Calu3 (cell line): Measurements from ENCODE around the gene FILIP1L. TPM values are rescaled to one million over a fixed set of nuclear protein-coding genes. Genes with fewer than 3 reads are reported as not detected.

Experiments
- BruUV-seq: library from RNA; stranded (reverse); fragments of 400-500 nt; replicated peaks from 2 replicates; lab custom pipeline; 2021; lab: Mats Ljungman, UMichigan
- CTCF ChIA-PET: fragments of 300-600 bp; sonication (Branson Sonifier 250); formaldehyde crosslinking; loops from one replicate; lab custom pipeline; 2022; ENCODE audit warnings: antibody characterized with exemption; lab: Charles Lee
- DNase-seq: peaks from one replicate; pipeline ENCODE4 v3.0.0; 2022
- H3K27ac Mint-ChIP-seq: one replicate; pipeline ENCODE4 v1.8.0; 2022; ENCODE audit warnings: mixed read lengths; ENCODE audit not compliant: unreplicated experiment
- H3K27me3 Mint-ChIP-seq: one replicate; pipeline ENCODE4 v1.8.0; 2022; ENCODE audit warnings: mixed read lengths; ENCODE audit not compliant: unreplicated experiment
- H3K36me3 Mint-ChIP-seq: one replicate; pipeline ENCODE4 v1.8.0; 2022; ENCODE audit warnings: mild to moderate bottlenecking, moderate library complexity, mixed read lengths; ENCODE audit not compliant: insufficient read depth, unreplicated experiment
- H3K4me1 Mint-ChIP-seq: one replicate; pipeline ENCODE4 v1.8.0; 2022; ENCODE audit warnings: mild to moderate bottlenecking, low read depth, mixed read lengths; ENCODE audit not compliant: unreplicated experiment
- H3K4me3 Mint-ChIP-seq: one replicate; pipeline ENCODE4 v1.8.0; 2022; ENCODE audit warnings: mild to moderate bottlenecking, low read depth, moderate library complexity, mixed read lengths; ENCODE audit not compliant: unreplicated experiment
- H3K9me3 Mint-ChIP-seq: one replicate; pipeline ENCODE4 v1.8.0; 2022; ENCODE audit warnings: low read depth, mixed read lengths; ENCODE audit not compliant: unreplicated experiment
- intact Hi-C: fragments of 100-400 bp; cut with micrococcal nuclease; formaldehyde crosslinking; loops from one replicate; pipeline ENCODE4 v1.10.0; 2022; ENCODE audit not compliant: unreplicated experiment
- total RNA-seq: library from RNA; stranded (reverse); gene quantifications from 2 replicates; pipeline ENCODE4 v1.2.3, GENCODE V29; 2022
- TF ChIP-seq, protein P1 (sequence below): fragments of 200-600 bp; IDR thresholded peaks from one replicate; pipeline ENCODE4 v1.8.0; 2022; ENCODE audit warnings: antibody characterized with exemption; ENCODE audit not compliant: unreplicated experiment

Gene FILIP1L
- total RNA-seq, 1 experiment from 2014 or later = 5.2 TPM

- H3K4me3 Mint-ChIP-seq = no peak overlapping the region
- no peaks in the 10 kb centered on the region for H3K9me3 Mint-ChIP-seq
- H3K27ac Mint-ChIP-seq = no peak overlapping the region
- CTCF ChIA-PET = no interaction called here
- H3K4me1 Mint-ChIP-seq = peaks cover 15% of the 10 kb centered on the region
- no peak for DNase-seq
- TF ChIP-seq, protein P1, sequence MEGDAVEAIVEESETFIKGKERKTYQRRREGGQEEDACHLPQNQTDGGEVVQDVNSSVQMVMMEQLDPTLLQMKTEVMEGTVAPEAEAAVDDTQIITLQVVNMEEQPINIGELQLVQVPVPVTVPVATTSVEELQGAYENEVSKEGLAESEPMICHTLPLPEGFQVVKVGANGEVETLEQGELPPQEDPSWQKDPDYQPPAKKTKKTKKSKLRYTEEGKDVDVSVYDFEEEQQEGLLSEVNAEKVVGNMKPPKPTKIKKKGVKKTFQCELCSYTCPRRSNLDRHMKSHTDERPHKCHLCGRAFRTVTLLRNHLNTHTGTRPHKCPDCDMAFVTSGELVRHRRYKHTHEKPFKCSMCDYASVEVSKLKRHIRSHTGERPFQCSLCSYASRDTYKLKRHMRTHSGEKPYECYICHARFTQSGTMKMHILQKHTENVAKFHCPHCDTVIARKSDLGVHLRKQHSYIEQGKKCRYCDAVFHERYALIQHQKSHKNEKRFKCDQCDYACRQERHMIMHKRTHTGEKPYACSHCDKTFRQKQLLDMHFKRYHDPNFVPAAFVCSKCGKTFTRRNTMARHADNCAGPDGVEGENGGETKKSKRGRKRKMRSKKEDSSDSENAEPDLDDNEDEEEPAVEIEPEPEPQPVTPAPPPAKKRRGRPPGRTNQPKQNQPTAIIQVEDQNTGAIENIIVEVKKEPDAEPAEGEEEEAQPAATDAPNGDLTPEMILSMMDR = no peak
- intact Hi-C loops = no loop called here
- no peaks in the 10 kb centered on the region for H3K27me3 Mint-ChIP-seq
- no TSS peak for BruUV-seq
- no peaks in the 10 kb centered on the region for H3K36me3 Mint-ChIP-seq
These were observed 152.4 kb downstream of the FILIP1L start for GRCh38 chr3:99961756-99962515.

- TF ChIP-seq, protein P1 = no peak
- BruUV-seq = no TSS peak
- Mint-ChIP-seq H3K36me3 (no peaks in the 10 kb centered on the region), H3K4me3 (no peak overlapping the region), H3K9me3 (no peaks in the 10 kb centered on the region), H3K27ac (no peak overlapping the region), H3K27me3 (no peaks in the 10 kb centered on the region), H3K4me1 (peaks cover 25% of the 10 kb centered on the region)
- CTCF ChIA-PET = interaction anchor here (0.7 kb wide), 1 partner anchor 42 kb away, joined by 3 read pairs; no protein-coding TSS in a partner anchor
- no peak for DNase-seq
- intact Hi-C loops = no loop called here
These were observed 153.4 kb downstream of the FILIP1L start for GRCh38 chr3:99960941-99961340.

- no peaks in the 10 kb centered on the region for H3K9me3 Mint-ChIP-seq
- peaks cover 32% of the 10 kb centered on the region for H3K4me1 Mint-ChIP-seq
- H3K27me3 Mint-ChIP-seq = no peaks in the 10 kb centered on the region
- TF ChIP-seq, protein P1 = no peak
- no peak overlapping the region for H3K27ac Mint-ChIP-seq
- no TSS peak for BruUV-seq
- no peaks in the 10 kb centered on the region for H3K36me3 Mint-ChIP-seq
- intact Hi-C loops = no loop called here
- no peak overlapping the region for H3K4me3 Mint-ChIP-seq
- CTCF ChIA-PET = interaction anchor here (0.7 kb wide), 1 partner anchor 42 kb away, joined by 3 read pairs; no protein-coding TSS in a partner anchor
- no peak for DNase-seq
These were observed 154.0 kb downstream of the FILIP1L start for GRCh38 chr3:99960123-99960878.

GRCh38 chr3:99958222-99958912 is 155.9 kb downstream of the FILIP1L start:
- CTCF ChIA-PET = interaction anchor here (1.3 kb wide), 1 partner anchor 89 kb away, joined by 4 read pairs; no protein-coding TSS in a partner anchor
- no TSS peak for BruUV-seq
- TF ChIP-seq, protein P1 = no peak
- no peak overlapping the region for H3K27ac Mint-ChIP-seq
- peaks cover 46% of the 10 kb centered on the region for H3K4me1 Mint-ChIP-seq
- no peak overlapping the region for H3K4me3 Mint-ChIP-seq
- H3K36me3 Mint-ChIP-seq = no peaks in the 10 kb centered on the region
- DNase-seq = no peak
- intact Hi-C loops = loop anchor here (10.0 kb wide), 1 partner anchor 86 kb away; no protein-coding TSS in a partner anchor
- no peaks in the 10 kb centered on the region for H3K9me3 Mint-ChIP-seq
- no peaks in the 10 kb centered on the region for H3K27me3 Mint-ChIP-seq
